GM10248 (cell line): Measurements from ENCODE around the gene CDK15.

Experiments used
- CTCF ChIA-PET: fragments of 300-600 bp; sonication (Branson Sonifier 250); formaldehyde crosslinking; extraction: SDS; loops from one replicate; lab custom pipeline; 2021; ENCODE audit warnings: antibody characterized with exemption; lab: Yijun Ruan, JAX
- POLR2A ChIA-PET: fragments of 350-650 bp; sonication (Branson Sonifier 250); formaldehyde crosslinking; extraction: SDS; loops from one replicate; lab custom pipeline; 2020; ENCODE audit warnings: antibody characterized with exemption; lab: Yijun Ruan, JAX
- DNase-seq: peaks from one replicate; pipeline ENCODE4 v3.0.0; 2012; ENCODE audit errors: extremely low spot score
- CTCF ChIP-seq: IDR thresholded peaks from 2 replicates; pipeline ENCODE4 v1.5.1; 2012; ENCODE audit warnings: mild to moderate bottlenecking, low read depth; ENCODE audit errors: extremely low read depth, missing control alignments, control extremely low read depth

The CDK15 gene

GRCh38 chr2:201909961-201910361 lies 103.6 kb downstream of the CDK15 start:
- no peak for TF ChIP-seq CTCF
- ChIA-PET POLR2A (no interaction called here), CTCF (interaction anchor here (1.5 to 2.5 kb wide), 3 partner anchors 17 to 71 kb away, joined by 5 to 7 read pairs (median 5); no protein-coding TSS in a partner anchor)
- DNase-seq, result peak; percentile 44

DNA sequence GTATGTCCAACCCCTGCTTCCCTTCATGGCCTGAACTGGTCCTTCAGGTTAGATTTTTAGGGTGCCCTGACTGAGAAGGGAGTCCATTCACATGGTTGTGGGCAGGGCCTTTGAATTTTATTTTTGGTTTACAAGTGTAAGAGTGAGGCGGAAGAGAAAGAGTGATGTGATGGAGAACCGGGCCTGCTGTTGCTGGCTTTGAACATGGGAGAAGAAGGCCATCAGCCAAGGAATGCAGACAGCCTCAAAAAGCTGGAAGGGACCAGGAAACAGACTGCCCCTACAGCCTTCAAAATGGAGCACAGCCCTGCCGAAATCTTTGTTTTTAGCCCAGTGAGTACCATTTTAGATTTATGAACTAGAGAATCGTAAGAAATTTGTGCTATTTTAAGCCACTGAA lies 105.0 kb downstream of the CDK15 start:
- no peak for TF ChIP-seq CTCF
- DNase-seq, result no peak
- POLR2A ChIA-PET, result no interaction called here
- CTCF ChIA-PET, result interaction anchor here (1.3 to 1.7 kb wide), 2 partner anchors 8 to 50 kb away, joined by 4 read pairs; no protein-coding TSS in a partner anchor

DNA sequence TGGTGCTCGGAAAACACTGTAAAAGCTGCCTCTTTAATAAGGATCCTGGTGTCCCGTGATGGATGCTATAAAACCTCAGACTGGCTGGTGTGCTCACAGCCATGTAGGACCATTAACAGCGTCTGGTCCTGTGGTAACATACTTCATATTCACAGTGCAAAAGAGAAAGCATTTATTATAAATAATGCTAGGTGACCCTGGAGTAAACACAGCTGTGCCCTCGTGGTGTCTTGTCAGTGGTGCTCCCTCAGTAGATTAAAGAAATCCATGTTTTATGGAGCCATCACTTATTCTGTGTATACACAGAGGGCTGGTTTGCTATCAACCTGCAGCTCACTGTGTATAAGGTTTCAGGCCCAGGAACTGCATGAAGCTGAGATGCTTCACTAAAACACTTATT lies 106.9 kb downstream of the CDK15 start:
- no peak for TF ChIP-seq CTCF
- POLR2A ChIA-PET, result no interaction called here
- CTCF ChIA-PET, result interaction anchor here (1.1 to 1.6 kb wide), 4 partner anchors 9 to 53 kb away, joined by 3 to 6 read pairs (median 4); no protein-coding TSS in a partner anchor
- DNase-seq, result no peak

DNA sequence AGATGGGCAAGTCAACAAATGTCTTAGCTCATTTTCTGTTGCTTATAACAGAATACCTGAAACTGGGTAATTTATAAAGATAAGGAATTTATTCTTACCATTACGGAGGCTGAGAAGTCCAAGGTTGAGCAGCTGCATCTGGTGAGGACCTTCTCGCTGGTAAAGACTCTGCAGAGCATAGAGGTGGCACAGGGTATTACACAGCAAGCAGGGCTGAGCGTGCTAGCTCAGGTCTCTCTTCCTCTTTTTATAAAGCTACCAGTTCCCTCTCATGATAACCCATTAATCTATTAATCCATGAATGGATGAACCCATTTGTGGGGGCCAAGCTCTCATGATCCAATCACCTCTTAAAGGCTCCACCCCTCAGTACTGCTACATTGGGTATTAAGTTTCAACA lies 109.1 kb downstream of the CDK15 start:
- DNase-seq, result no peak
- ChIA-PET POLR2A (no interaction called here), CTCF (interaction anchor here (1.5 to 2.1 kb wide), 2 partner anchors 11 to 21 kb away, joined by 7 to 9 read pairs; no protein-coding TSS in a partner anchor)
- TF ChIP-seq CTCF, result no peak

GRCh38 chr2:201916565-201916964 lies 110.2 kb downstream of the CDK15 start:
- no peak for TF ChIP-seq CTCF
- ChIA-PET CTCF (interaction anchor here (1.5 to 2.1 kb wide), 2 partner anchors 13 to 20 kb away, joined by 7 to 9 read pairs; no protein-coding TSS in a partner anchor), POLR2A (no interaction called here)
- no peak for DNase-seq

- DNase-seq, result no peak
- no peak for TF ChIP-seq CTCF
- POLR2A ChIA-PET, result no interaction called here
- CTCF ChIA-PET, result no interaction called here
Observed at GRCh38 chr2:201918616-201919307, 112.4 kb downstream of the CDK15 start.

GRCh38 chr2:201919308-201919634 lies 112.9 kb downstream of the CDK15 start:
- ChIA-PET CTCF (no interaction called here), POLR2A (no interaction called here)
- DNase-seq, result no peak
- TF ChIP-seq CTCF, result no peak
